Astrocyte of the cerebellum (primary cell): ENCODE data around the gene ARHGAP26.

Experiments
- DNase-seq: peaks from one replicate; pipeline ENCODE4 v3.0.0-alpha.2; 2011; ENCODE audit warnings: low read depth
- H3K4me3 ChIP-seq: 2 replicates; pipeline ENCODE4 v1.5.1; 2011; ENCODE audit warnings: mild to moderate bottlenecking, low read depth, low read length, moderate library complexity
- in situ Hi-C: cut with HindIII; loops from 2 replicates; pipeline ENCODE4 v1.10.0; 2017; ENCODE audit warnings: low sequenced_read_pairs
- TF ChIP-seq, protein P1 (sequence below): IDR thresholded peaks from 2 replicates; pipeline ENCODE4 v1.5.1; 2012; ENCODE audit warnings: low read length, low read depth, moderate library complexity, mild to moderate bottlenecking; ENCODE audit errors: missing control alignments

The ARHGAP26 gene

GRCh38 chr5:143183989-143184388 is 413.8 kb downstream of the ARHGAP26 start:
- no peak overlapping the region for H3K4me3 ChIP-seq
- no peak for DNase-seq
- in situ Hi-C loops = no loop called here
- TF ChIP-seq, protein P1, sequence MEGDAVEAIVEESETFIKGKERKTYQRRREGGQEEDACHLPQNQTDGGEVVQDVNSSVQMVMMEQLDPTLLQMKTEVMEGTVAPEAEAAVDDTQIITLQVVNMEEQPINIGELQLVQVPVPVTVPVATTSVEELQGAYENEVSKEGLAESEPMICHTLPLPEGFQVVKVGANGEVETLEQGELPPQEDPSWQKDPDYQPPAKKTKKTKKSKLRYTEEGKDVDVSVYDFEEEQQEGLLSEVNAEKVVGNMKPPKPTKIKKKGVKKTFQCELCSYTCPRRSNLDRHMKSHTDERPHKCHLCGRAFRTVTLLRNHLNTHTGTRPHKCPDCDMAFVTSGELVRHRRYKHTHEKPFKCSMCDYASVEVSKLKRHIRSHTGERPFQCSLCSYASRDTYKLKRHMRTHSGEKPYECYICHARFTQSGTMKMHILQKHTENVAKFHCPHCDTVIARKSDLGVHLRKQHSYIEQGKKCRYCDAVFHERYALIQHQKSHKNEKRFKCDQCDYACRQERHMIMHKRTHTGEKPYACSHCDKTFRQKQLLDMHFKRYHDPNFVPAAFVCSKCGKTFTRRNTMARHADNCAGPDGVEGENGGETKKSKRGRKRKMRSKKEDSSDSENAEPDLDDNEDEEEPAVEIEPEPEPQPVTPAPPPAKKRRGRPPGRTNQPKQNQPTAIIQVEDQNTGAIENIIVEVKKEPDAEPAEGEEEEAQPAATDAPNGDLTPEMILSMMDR = no peak

- H3K4me3 ChIP-seq = no peak overlapping the region
- TF ChIP-seq, protein P1 = no peak
- in situ Hi-C loops = no loop called here
- DNase-seq = no peak
These were observed 416.4 kb downstream of the ARHGAP26 start for GRCh38 chr5:143186623-143187022.

GRCh38 chr5:143187495-143187894 is 417.3 kb downstream of the ARHGAP26 start:
- in situ Hi-C loops = no loop called here
- TF ChIP-seq, protein P1 = no peak
- DNase-seq = no peak
- no peak overlapping the region for H3K4me3 ChIP-seq

DNA sequence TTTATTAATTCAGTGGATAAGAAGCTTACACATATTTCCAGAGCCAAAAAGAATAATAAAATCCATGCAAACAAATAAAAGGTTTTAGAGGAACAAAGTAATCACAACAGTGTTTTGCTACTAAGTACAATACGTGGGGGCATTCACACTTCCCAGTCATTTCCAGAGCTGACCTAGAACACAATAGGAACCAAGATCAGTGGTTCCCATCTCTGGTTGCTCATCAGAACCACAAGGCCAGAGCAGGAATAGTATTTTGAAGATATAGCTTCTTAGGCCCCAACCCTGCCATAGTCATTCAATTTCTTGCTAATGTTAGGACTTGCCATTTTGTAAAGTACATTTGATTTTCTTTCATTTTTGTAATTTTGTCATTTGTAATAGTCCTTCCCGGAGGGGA is 417.9 kb downstream of the ARHGAP26 start:
- H3K4me3 ChIP-seq = no peak overlapping the region
- in situ Hi-C loops = no loop called here
- no peak for DNase-seq
- TF ChIP-seq, protein P1 = no peak

DNA sequence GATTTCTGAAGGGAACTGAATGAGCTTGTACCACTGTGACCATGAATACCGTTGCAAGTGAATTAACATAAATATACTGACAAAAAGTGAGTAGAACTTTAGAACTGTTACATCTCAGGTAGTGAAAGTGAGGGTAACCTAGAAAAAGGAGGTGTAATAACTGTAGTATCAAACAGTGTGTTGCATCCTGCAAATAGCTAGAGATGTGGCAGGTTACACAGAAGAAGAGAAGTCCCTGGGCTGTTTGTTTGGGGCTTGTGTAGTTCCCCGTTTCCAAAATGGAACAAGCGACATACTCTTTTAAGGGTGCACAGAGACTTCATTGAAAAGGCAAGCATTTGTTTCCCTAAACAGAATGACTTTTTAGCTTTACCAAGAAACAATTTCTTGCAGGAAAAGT is 418.5 kb downstream of the ARHGAP26 start:
- DNase-seq = no peak
- H3K4me3 ChIP-seq = no peak overlapping the region
- in situ Hi-C loops = no loop called here
- TF ChIP-seq, protein P1 = no peak

GRCh38 chr5:143190260-143190810 is 420.2 kb downstream of the ARHGAP26 start:
- TF ChIP-seq, protein P1 = no peak
- in situ Hi-C loops = no loop called here
- no peak for DNase-seq
- no peak overlapping the region for H3K4me3 ChIP-seq
